ENCODE measurements around the gene SLCO6A1.

Gene SLCO6A1

GRCh38 chr5:102453716-102454115, 45.1 kb downstream of the SLCO6A1 start:
- no peak for DNase-seq (ENCODE audit: low read depth)

GRCh38 chr5:102451082-102451481, 47.7 kb downstream of the SLCO6A1 start:
- DNase-seq (ENCODE audit: low read depth) = no peak

GRCh38 chr5:102450313-102450990, 48.3 kb downstream of the SLCO6A1 start:
- DNase-seq (ENCODE audit: low read depth) = no peak

GRCh38 chr5:102433473-102433872, 65.3 kb downstream of the SLCO6A1 start:
- no peak for DNase-seq (ENCODE audit: low read depth)

- DNase-seq (ENCODE audit: low read depth) = no peak
Measured at GRCh38 chr5:102421647-102422046, 77.2 kb downstream of the SLCO6A1 start.

- no peak for DNase-seq (ENCODE audit: low read depth)
Measured at GRCh38 chr5:102418531-102418930, 80.3 kb downstream of the SLCO6A1 start.

- DNase-seq (ENCODE audit: low read depth) = no peak
Measured at GRCh38 chr5:102414448-102414847, 84.4 kb downstream of the SLCO6A1 start.

- DNase-seq (ENCODE audit: low read depth) = no peak
Measured at GRCh38 chr5:102388235-102388634, 110.6 kb downstream of the SLCO6A1 start.

DNA sequence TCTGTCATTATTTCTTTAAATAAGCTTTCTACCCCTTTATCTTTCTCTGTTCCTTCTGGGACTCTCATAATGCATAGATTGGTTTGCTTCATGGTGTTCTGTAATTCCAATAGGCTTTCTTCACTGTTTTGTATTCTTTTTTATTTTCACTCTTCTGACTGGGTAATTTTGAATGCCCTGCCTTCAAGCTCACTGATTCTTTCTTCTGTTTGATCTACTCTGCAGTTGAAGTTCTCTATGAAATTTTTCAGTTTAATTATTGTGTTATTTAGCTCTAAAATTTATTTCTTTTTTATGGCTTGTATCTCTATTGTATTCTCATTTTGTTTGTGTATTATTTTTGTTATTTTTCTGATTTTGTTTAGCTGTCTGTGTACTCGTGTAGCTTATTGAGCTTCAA, 113.4 kb downstream of the SLCO6A1 start:
- no peak for DNase-seq (ENCODE audit: low read depth)

DNA sequence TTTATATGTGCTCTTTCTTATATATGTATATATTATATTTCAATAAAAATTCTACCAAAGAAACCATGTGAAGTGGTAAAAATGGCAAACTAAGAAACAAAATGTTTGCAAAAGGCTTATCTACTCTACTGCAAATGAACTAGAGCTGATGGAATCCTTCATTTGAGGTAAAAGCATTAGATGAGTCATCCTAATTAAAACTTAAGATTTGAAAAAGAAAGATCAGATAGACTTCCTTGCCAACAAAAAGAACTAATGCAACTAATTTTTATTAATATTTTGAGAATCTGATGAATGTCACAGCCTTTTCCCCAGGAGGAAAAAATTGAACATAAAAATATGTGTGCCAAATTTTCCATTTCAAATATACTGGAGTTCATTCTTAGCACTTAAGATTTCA, 118.6 kb downstream of the SLCO6A1 start:
- no peak for DNase-seq (ENCODE audit: low read depth)

DNA sequence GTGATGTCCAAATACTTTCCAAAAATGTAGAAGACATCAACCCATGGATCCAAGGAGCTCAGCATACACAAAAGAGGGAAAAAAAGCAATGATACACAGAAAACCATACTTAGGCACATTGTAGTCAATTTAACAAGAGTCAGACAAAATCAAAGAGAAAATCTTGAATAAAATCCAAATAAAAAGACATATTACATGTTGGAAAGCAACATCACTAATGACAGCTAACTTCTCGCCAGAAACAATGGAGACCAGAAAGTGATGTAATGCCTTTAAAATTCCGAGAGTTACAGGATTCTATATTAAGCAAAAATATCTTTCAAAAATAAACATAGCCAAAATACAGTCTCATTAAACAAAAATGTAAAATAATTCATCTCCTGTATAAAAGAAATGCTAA, 122.9 kb downstream of the SLCO6A1 start:
- no peak for DNase-seq (ENCODE audit: low read depth)

DNA sequence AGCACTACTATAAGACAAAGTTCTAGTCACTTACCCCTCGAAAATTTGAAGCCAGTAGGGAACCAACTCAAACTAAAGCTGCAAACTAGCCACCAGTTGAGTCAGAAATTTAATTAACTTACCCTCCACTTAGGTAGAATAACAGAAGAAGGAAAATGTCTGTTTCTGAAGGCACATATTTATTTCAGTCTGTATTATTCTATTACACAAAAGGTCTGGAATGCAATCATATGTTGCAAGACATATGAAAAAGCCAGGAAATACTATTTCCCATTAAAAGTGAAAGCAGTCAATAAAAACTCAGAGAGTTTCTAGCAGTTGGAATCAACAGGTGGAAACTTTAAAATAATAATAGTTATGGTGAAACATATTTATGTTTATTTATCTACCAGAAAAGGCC, 123.5 kb downstream of the SLCO6A1 start:
- DNase-seq (ENCODE audit: low read depth) = no peak

DNA sequence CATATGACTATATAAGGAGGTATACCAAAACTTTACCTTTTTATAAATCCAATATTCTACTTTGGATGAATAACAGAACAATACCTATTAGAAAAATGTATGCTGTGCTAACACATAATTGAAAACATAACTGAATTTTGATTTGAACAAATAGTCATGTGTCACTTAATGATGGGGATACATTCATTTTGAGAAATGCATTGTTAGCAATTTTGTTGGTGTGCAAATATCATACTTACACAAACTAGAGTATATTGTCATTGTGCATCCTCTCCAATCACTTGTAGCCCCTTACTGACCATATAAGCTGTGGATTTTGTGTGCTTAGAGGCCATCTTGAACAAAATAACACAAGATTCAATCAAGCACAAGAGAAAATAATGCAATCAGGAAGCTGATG, 130.4 kb downstream of the SLCO6A1 start:
- DNase-seq (ENCODE audit: low read depth) = no peak

DNA sequence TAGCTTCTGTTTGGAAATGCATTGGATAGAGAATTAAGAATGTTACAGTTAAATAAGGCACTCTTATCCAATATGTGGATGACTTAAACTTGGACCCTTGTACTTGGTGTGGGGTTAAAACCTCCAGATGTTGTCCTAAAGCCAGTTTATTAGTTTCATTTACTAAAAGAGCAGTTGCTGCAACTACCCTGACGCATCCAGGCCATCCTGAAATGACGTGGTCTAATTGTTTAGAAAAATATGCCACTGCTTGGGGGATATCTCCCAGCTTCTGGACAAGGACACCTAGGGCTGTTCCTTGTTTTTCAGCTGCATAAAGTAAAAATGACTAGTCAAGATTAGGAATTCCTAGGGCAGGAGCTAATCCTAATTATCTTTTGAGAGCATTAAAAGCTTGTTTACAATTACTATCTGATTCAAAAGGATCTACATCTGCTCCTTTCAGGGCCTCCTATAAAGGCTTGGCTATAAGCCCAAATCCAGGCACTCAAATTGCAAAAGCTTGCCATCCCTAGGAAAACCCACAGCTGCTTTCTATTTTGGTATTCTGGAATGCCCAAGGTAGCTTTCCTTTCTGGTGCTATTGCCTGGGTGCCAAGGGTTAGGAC, 157.0 kb downstream of the SLCO6A1 start:
- DNase-seq (ENCODE audit: low read depth) = no peak

- DNase-seq (ENCODE audit: low read depth) = no peak
Measured at GRCh38 chr5:102324714-102325113, 174.1 kb downstream of the SLCO6A1 start.

Measured in activated gamma-delta T cell treated with anti-CD3 and anti-CD28 coated beads, Interleukin-2, amount 50 U/mL, for 16 hours (primary cell).